H9 (cell line): ENCODE data around the gene SNAI1. TPM values are rescaled to one million over a fixed set of nuclear protein-coding genes. Genes with fewer than 3 reads are reported as not detected.

ENCODE experiments used
- DNase-seq: peaks from one replicate; pipeline ENCODE4 v3.0.0-alpha.2; 2017
- H2AFZ ChIP-seq: one replicate; pipeline ENCODE4 v1.6.1; 2013; ENCODE audit warnings: mild to moderate bottlenecking, low read length, control low read depth, moderate library complexity
- H2AK5ac ChIP-seq: 2 replicates; pipeline ENCODE4 v1.6.1; 2013; ENCODE audit warnings: low read length, control low read depth, mixed read lengths; ENCODE audit not compliant: insufficient read length
- H2BK120ac ChIP-seq: one replicate; pipeline ENCODE4 v1.6.1; 2013; ENCODE audit warnings: low read depth, mild to moderate bottlenecking, low read length, control low read depth, inconsistent platforms; ENCODE audit not compliant: poor library complexity, severe bottlenecking
- H2BK12ac ChIP-seq: 2 replicates; pipeline ENCODE4 v1.6.1; 2013; ENCODE audit warnings: low read length, control low read depth, mixed read lengths, low read depth; ENCODE audit not compliant: insufficient read length
- H2BK15ac ChIP-seq: 2 replicates; pipeline ENCODE4 v1.6.1; 2013; ENCODE audit warnings: low read depth, low read length, control low read depth
- H2BK20ac ChIP-seq: one replicate; pipeline ENCODE4 v1.6.1; 2013; ENCODE audit warnings: low read depth, mild to moderate bottlenecking, low read length, control low read depth, inconsistent platforms; ENCODE audit not compliant: poor library complexity, severe bottlenecking
- H2BK5ac ChIP-seq: 2 replicates; pipeline ENCODE4 v1.6.1; 2013; ENCODE audit warnings: low read length, control low read depth, mixed read lengths; ENCODE audit not compliant: insufficient read length
- H3K14ac ChIP-seq: 2 replicates; pipeline ENCODE4 v1.6.1; 2013; ENCODE audit warnings: low read length, control low read depth; ENCODE audit not compliant: insufficient read depth
- H3K18ac ChIP-seq: 2 replicates; pipeline ENCODE4 v1.6.1; 2013; ENCODE audit warnings: low read depth, mild to moderate bottlenecking, mixed read lengths, low read length, control low read depth; ENCODE audit not compliant: insufficient read length
- H3K23ac ChIP-seq: 2 replicates; pipeline ENCODE4 v1.6.1; 2013; ENCODE audit warnings: low read length, control low read depth, mixed read lengths, low read depth; ENCODE audit not compliant: insufficient read length
- H3K23me2 ChIP-seq: 2 replicates; pipeline ENCODE4 v1.6.1; 2013; ENCODE audit warnings: low read depth, mild to moderate bottlenecking, mixed read lengths, low read length, control low read depth; ENCODE audit not compliant: insufficient read length, poor library complexity, severe bottlenecking
- H3K27ac ChIP-seq: 2 replicates; pipeline ENCODE4 v1.5.1; 2013; ENCODE audit warnings: low read length, control low read depth, mixed read lengths, low read depth; ENCODE audit not compliant: insufficient read length
- H3K27me3 ChIP-seq: 2 replicates; pipeline ENCODE4 v1.6.1; 2013; ENCODE audit warnings: low read length, control low read depth, inconsistent platforms; ENCODE audit not compliant: insufficient read depth
- H3K4ac ChIP-seq: 2 replicates; pipeline ENCODE4 v1.6.1; 2013; ENCODE audit warnings: low read depth, mild to moderate bottlenecking, control low read depth, inconsistent platforms, low read length, moderate library complexity
- H3K4me1 ChIP-seq: 2 replicates; pipeline ENCODE4 v1.6.1; 2013; ENCODE audit warnings: low read length, control low read depth, inconsistent platforms; ENCODE audit not compliant: insufficient read depth
- H3K4me2 ChIP-seq: 2 replicates; pipeline ENCODE4 v1.6.1; 2013; ENCODE audit warnings: low read length, control low read depth, mixed read lengths; ENCODE audit not compliant: insufficient read length, insufficient read depth
- H3K56ac ChIP-seq: 2 replicates; pipeline ENCODE4 v1.6.1; 2013; ENCODE audit warnings: low read depth, mild to moderate bottlenecking, mixed read lengths, low read length, control low read depth; ENCODE audit not compliant: insufficient read length
- H3K79me1 ChIP-seq: 2 replicates; pipeline ENCODE4 v1.6.1; 2013; ENCODE audit warnings: low read depth, mild to moderate bottlenecking, moderate library complexity, low read length, control low read depth, inconsistent platforms; ENCODE audit not compliant: insufficient read depth, poor library complexity, severe bottlenecking
- H3K79me2 ChIP-seq: 2 replicates; pipeline ENCODE4 v1.6.1; 2013; ENCODE audit warnings: low read length, control low read depth, inconsistent platforms; ENCODE audit not compliant: insufficient read depth
- H3K9ac ChIP-seq: 2 replicates; pipeline ENCODE4 v1.6.1; 2013; ENCODE audit warnings: low read length, control low read depth, mixed read lengths; ENCODE audit not compliant: insufficient read length; ENCODE audit errors: extremely low read depth
- H3K9me3 ChIP-seq: one replicate; pipeline ENCODE4 v1.6.1; 2013; ENCODE audit warnings: low read depth, low read length, inconsistent platforms; ENCODE audit not compliant: control insufficient read depth
- H3T11ph ChIP-seq: one replicate; pipeline ENCODE4 v1.6.1; 2013; ENCODE audit warnings: mild to moderate bottlenecking, low read length, control low read depth, inconsistent platforms
- H4K20me1 ChIP-seq: one replicate; pipeline ENCODE4 v1.6.1; 2013; ENCODE audit not compliant: control insufficient read depth, insufficient read length, insufficient read depth
- H4K5ac ChIP-seq: 2 replicates; pipeline ENCODE4 v1.6.1; 2013; ENCODE audit warnings: low read depth, mild to moderate bottlenecking, mixed read lengths, low read length, control low read depth; ENCODE audit not compliant: insufficient read length
- H4K8ac ChIP-seq: replicated peaks from 2 replicates; pipeline ENCODE4 v1.6.1; 2013; ENCODE audit warnings: low read length, control low read depth, mixed read lengths, low read depth; ENCODE audit not compliant: insufficient read length
- H4K91ac ChIP-seq: 2 replicates; pipeline ENCODE4 v1.6.1; 2013; ENCODE audit warnings: low read depth, mild to moderate bottlenecking, moderate library complexity, mixed read lengths, low read length, control low read depth; ENCODE audit not compliant: insufficient read length
- H3K27ac Mint-ChIP-seq, 3 experiments: 2 replicates in 2 of 3; 3 replicates in 1 of 3; pipeline ENCODE4 v1.8.0; 2020 to 2021; ENCODE audit warnings: mixed read lengths in 3 of 3, mild to moderate bottlenecking in 1 of 3, moderate library complexity in 1 of 3
- H3K27me3 Mint-ChIP-seq: 2 replicates; pipeline ENCODE4 v1.8.0; 2021; ENCODE audit warnings: low read depth, mild to moderate bottlenecking, moderate library complexity, mixed read lengths
- H3K36me3 Mint-ChIP-seq, 3 experiments: 2 replicates in 2 of 3; 3 replicates in 1 of 3; pipeline ENCODE4 v1.8.0; 2020 to 2021; ENCODE audit warnings: low read depth in 3 of 3, mixed read lengths in 3 of 3; ENCODE audit not compliant: insufficient read depth in 1 of 3
- H3K4me1 Mint-ChIP-seq, 2 experiments: 2 replicates each; pipeline ENCODE4 v1.8.0; 2020; ENCODE audit warnings: mixed read lengths in 2 of 2
- H3K4me3 Mint-ChIP-seq, 2 experiments: 2 replicates in 1 of 2; 3 replicates in 1 of 2; pipeline ENCODE4 v1.8.0; 2020 to 2021; ENCODE audit warnings: mild to moderate bottlenecking in 2 of 2, mixed read lengths in 2 of 2, moderate library complexity in 1 of 2
- H3K9me3 Mint-ChIP-seq, 2 experiments: 2 replicates in 1 of 2; 3 replicates in 1 of 2; pipeline ENCODE4 v1.8.0; 2020; ENCODE audit warnings: mild to moderate bottlenecking in 2 of 2, mixed read lengths in 2 of 2, moderate library complexity in 1 of 2
- CTCF ChIP-seq: fragments of 200-600 bp; sonication (generic); conservative IDR thresholded peaks from 3 replicates; pipeline ENCODE4 v1.8.0; 2021; ENCODE audit warnings: antibody characterized with exemption, mild to moderate bottlenecking
- WGBS: extraction: QIAGEN DNeasy Blood & Tissue Kit; methylation state at CpG from one replicate; pipeline ENCODE4 v1.1.7; 2013; ENCODE audit warnings: missing lambda C conversion rate, low lambda C conversion rate, mixed read lengths; ENCODE audit not compliant: insufficient read length; ENCODE audit errors: extremely low coverage; 5-methylcytosine and 5-hydroxymethylcytosine counted together
- total RNA-seq: library from RNA; stranded (reverse); gene quantifications from 2 replicates; pipeline ENCODE4 v1.2.1, GENCODE V29; 2021

The SNAI1 gene
- total RNA-seq, 1 experiment from 2014 or later = 7.0 TPM

GRCh38 chr20:50027611-50028105 lies 44.9 kb downstream of the SNAI1 start:
- no peak overlapping the region for H3K4me2 ChIP-seq

More at GRCh38 chr20:50027611-50028105, 44.9 kb downstream of the SNAI1 start:
- Histone ChIP-seq H3K23me2 (no peaks in the 10 kb centered on the region), H3K27ac (no peak overlapping the region), H3K79me1 (no peaks in the 10 kb centered on the region), H3K9me3 (no peaks in the 10 kb centered on the region), H4K91ac (no peak overlapping the region), H3T11ph (no peak overlapping the region), H4K20me1 (no peaks in the 10 kb centered on the region), H2BK120ac (no peak overlapping the region), H3K79me2 (no peaks in the 10 kb centered on the region), H2BK15ac (no peak overlapping the region), H3K4ac (no peak overlapping the region), H3K18ac (no peak overlapping the region), H2BK5ac (no peak overlapping the region), H2BK20ac (no peak overlapping the region), H3K23ac (no peak overlapping the region), H2AK5ac (no peak overlapping the region), H3K9ac (no peak overlapping the region), H3K4me1 (no peaks in the 10 kb centered on the region), H4K5ac (no peak overlapping the region), H3K56ac (no peak overlapping the region), H4K8ac (no peak overlapping the region), H3K27me3 (no peaks in the 10 kb centered on the region), H3K14ac (no peak overlapping the region), H2AFZ (no peak overlapping the region), H2BK12ac (no peak overlapping the region)
- Mint-ChIP-seq H3K4me3 (no peak overlapping the region), H3K4me1 (peaks cover 4 to 13% of the 10 kb centered on the region in 2 experiments; a peak in 3 of 4 replicates), H3K27me3 (peaks cover 2% of the 10 kb centered on the region), H3K36me3 (no peaks in the 10 kb centered on the region), H3K27ac (no peak overlapping the region), H3K9me3 (no peaks in the 10 kb centered on the region; a peak in 1 of 5 replicates)
- TF ChIP-seq CTCF = no peak
- WGBS = no CpG with 5 or more reads among the region's 12 CpGs
- DNase-seq = no peak
